Mucosa of rectum (tissue), 2 donors: ENCODE measurements around the gene RAP1A.
A peak's percentile ranks its signal among the peaks of the same experiment; 100 is the strongest.
"Not testable (repeated sequence)": the region's sequence is repeated elsewhere in the genome, so short reads cannot be mapped to it uniquely, and the experiment has no call there.

Source experiments
- H3K27ac ChIP-seq, 2 donors: one replicate each; pipeline ENCODE4 v1.7.0; 2013; ENCODE audit warnings: inconsistent platforms in 2 of 2, low read depth in 2 of 2, low read length in 2 of 2
- H3K27me3 ChIP-seq, 2 donors: one replicate each; pipeline ENCODE4 v1.7.0; 2013; ENCODE audit warnings: low read length in 2 of 2; ENCODE audit not compliant: control insufficient read depth in 2 of 2, insufficient read depth in 2 of 2
- H3K36me3 ChIP-seq, 2 donors: one replicate each; pipeline ENCODE4 v1.7.0; 2013; ENCODE audit warnings: low read length in 2 of 2; ENCODE audit not compliant: control insufficient read depth in 2 of 2, insufficient read depth in 2 of 2
- H3K4me1 ChIP-seq, 2 donors: one replicate each; pipeline ENCODE4 v1.7.0; 2013; ENCODE audit warnings: low read length in 2 of 2, mild to moderate bottlenecking in 1 of 2; ENCODE audit not compliant: control insufficient read depth in 2 of 2, insufficient read depth in 2 of 2
- H3K4me3 ChIP-seq, 2 donors: one replicate each; pipeline ENCODE4 v1.7.0; 2013; ENCODE audit warnings: low read length in 2 of 2
- H3K9ac ChIP-seq, 2 donors: one replicate each; pipeline ENCODE4 v1.7.0; 2013; ENCODE audit warnings: low read length in 2 of 2, low read depth in 1 of 2, mild to moderate bottlenecking in 1 of 2
- H3K9me3 ChIP-seq, 2 donors: one replicate each; pipeline ENCODE4 v1.7.0; 2013; ENCODE audit warnings: low read length in 2 of 2; ENCODE audit not compliant: control insufficient read depth in 2 of 2
- donor health status: healthy.
- donor health status: Normal muscosa, but diverticular disease.

RAP1A gene

DNA sequence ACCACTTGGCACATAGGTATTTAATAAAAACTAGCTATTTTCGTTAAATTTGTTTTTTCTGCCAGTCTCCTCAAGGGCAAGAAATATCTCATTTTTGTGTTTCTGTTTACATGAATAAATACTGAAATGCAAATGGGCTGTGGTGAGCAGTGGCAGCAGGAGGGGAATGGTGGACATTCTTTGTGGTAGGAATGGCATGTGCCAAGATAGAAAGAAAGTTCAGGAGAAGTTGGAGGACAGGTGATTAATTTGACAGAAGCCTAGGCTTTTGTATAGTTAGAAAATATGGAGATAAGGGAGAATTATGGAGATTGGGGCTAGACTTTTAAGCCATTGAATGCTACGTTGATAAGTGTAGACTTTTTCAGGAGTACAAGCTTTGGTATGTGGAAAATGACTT is 8.6 kb downstream of the RAP1A start:
- Histone ChIP-seq H3K9ac (no peak overlapping the region), H3K36me3 (no peaks in the 10 kb centered on the region), H3K27me3 (no peaks in the 10 kb centered on the region), H3K4me3 (no peak overlapping the region), H3K4me1 (peaks cover 0 to 8% of the 10 kb centered on the region in 2 donors), H3K27ac (no peak overlapping the region), H3K9me3 (no peaks in the 10 kb centered on the region)

DNA sequence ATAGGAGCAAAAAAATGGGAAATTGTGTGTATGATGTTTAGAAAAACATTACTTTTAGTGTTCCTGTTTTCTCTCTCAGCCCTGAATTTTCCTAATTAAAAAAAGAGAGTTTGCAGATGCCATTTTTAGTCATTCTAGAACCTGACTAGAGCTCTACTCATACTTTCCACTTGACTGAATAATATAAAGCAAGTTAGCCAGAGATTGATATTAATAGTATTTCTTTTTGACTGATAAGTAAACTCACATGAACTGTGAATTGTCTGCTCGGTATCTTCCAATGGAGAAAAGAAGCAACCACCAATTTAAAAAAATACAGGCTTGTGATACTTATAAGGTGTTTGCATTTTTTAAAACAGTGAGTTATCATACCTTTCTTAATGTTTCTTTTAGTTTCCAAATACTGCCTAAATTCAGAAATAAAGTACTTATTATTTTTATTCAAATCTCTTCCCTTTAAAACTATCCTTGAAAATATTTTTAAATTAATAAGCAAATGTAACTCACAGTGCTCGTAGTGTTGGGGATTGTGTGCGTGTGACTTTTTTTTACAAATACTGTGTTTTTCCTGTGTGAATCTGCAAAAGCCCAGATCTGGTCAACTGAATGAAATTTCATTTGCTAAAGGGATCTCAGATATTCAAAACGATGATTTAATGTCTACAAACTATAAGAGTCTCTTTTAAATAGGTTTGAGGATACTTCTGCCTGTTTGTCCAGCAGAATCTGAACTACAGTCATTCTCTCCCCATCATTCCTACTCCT is 9.8 kb downstream of the RAP1A start:
- no peak overlapping the region for H3K4me3 ChIP-seq
- no peak overlapping the region for H3K27ac ChIP-seq
- no peak overlapping the region for H3K9ac ChIP-seq
- peaks cover 0 to 8% of the 10 kb centered on the region in 2 donors for H3K4me1 ChIP-seq
- no peaks in the 10 kb centered on the region for H3K9me3 ChIP-seq
- no peaks in the 10 kb centered on the region for H3K36me3 ChIP-seq
- H3K27me3 ChIP-seq: no peaks in the 10 kb centered on the region

DNA sequence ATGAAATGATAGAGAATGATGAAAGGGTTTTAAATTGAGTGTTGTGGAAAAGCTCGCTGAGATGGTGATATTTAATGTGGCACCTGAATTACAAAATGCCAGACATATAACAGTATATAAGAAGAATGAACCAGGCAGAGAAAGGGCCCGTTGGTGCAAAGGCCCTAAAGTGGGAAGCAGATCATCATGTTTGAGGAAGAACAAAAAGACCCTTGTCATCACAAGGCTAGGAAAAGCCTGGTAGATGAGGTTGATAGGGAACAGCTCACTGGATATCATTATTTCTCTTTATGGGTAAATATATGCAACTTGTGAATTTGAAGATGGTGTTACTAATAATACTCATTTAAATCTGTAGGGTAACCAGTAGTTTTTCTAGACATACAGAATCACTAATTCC is 11.0 kb downstream of the RAP1A start:
- no peaks in the 10 kb centered on the region for H3K36me3 ChIP-seq

DNA sequence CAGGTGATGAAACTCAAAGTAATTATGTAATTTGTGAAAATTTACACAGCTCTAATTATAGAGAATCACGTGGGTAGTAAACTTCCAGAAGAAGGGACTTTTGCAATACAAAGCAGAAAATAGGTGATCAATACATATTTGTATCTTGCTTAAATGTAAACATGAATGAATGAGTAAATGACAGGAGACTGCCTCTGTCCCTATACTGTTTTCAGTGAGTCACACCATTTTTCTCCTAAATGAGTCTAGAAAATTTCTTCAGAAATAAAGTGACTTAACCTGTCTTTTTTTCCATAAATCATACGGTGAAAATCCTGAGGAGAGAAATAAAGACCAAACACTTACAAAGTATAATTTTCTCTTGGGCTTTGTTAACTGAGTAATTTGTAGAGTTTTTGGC is 11.9 kb downstream of the RAP1A start:
- H3K27ac ChIP-seq: no peak overlapping the region
- H3K4me1 ChIP-seq: peaks cover 2 to 6% of the 10 kb centered on the region in 2 donors
- H3K9ac ChIP-seq: no peak overlapping the region
- no peaks in the 10 kb centered on the region for H3K27me3 ChIP-seq
- no peaks in the 10 kb centered on the region for H3K36me3 ChIP-seq
- no peaks in the 10 kb centered on the region for H3K9me3 ChIP-seq
- no peak overlapping the region for H3K4me3 ChIP-seq

More for the DNA sequence above, 11.0 kb downstream of the RAP1A start:
- no peaks in the 10 kb centered on the region for H3K27me3 ChIP-seq
- H3K4me3 ChIP-seq: no peak overlapping the region
- peaks cover 2 to 10% of the 10 kb centered on the region in 2 donors for H3K4me1 ChIP-seq
- H3K27ac ChIP-seq: no peak overlapping the region
- H3K9me3 ChIP-seq: no peaks in the 10 kb centered on the region
- no peak overlapping the region for H3K9ac ChIP-seq

DNA sequence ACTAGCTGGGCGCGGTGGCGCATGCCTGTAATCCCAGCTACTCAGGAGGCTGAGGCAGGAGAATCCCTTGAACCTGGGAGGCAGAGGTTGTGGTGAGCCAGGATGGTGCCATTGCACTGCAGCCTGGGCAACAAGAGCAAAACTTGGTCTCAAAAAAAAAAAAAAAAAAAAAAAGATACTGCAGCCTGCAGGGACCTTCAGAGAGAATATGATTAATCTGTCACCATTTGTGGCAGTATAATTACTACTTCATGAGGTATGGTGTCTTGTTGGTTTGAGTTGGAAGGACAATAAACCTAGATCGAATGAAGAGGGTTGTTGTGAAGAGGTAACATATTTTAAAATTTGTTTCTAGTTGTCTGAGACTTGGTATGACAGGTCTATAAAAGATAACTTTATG is 13.2 kb downstream of the RAP1A start:
- not testable (repeated sequence) for H3K4me3 ChIP-seq, H3K27me3 ChIP-seq, H3K9ac ChIP-seq, H3K27ac ChIP-seq, H3K9me3 ChIP-seq, H3K36me3 ChIP-seq, H3K4me1 ChIP-seq

DNA sequence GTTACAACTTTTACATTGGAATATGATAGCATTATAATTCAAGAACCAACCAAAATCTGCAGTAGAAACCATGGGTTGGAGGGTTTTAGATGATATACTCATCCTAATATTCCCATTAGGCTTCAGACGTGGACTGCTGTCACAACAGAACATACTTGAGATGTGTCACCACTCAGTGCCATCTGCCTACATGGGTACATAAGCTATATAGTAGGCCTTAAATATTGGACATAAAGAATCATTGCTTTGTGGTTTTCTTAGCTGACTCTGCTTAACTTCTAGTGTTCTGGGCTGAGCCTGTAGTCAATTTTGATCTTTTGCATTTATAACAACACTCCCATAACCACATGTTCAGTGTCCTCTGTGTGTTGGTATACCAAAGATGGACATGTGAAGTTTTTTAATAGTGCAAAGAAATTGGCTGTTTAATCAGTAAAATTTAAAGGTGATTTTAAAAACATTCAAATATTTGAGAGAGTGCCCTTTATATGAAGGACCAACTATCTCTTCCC is 14.2 kb downstream of the RAP1A start:
- Histone ChIP-seq H3K27me3 (no peaks in the 10 kb centered on the region), H3K9me3 (no peaks in the 10 kb centered on the region), H3K36me3 (no peaks in the 10 kb centered on the region), H3K4me1 (peaks cover 7 to 9% of the 10 kb centered on the region in 2 donors), H3K4me3 (no peak overlapping the region), H3K9ac (no peak overlapping the region), H3K27ac (no peak overlapping the region)

DNA sequence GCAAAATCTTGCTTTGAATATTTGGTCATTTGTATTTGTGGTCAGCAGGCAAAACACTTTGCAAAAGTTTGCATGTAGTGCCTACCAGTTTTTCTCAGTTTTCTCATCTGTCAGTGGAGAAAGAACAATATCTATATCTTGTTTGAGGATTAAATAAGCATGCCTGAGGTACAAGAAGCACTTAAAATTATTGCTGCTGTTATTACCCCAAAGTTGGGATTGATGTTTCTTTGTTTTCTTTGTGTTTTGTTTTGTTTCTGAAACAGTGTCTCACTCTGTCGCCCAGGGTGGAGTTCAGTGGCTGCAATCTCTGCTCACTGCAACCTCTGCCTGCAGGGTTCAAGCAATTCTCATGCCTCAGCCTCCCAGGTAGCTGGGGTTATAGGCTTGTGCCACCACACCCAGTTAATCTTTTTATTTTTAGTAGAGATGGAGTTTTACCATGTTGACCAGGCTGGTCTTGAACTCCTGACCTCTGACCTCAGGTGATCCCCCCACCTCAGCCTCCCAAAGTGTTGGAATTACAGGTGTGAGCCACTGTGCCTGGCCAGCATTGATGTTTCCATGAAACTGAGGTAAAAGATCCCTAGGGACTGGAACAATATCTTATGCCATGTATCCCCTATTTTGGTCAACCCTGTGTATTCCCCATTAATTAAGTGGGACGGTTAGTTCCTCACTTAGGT is 15.9 kb downstream of the RAP1A start:
- Histone ChIP-seq H3K27me3 (no peaks in the 10 kb centered on the region), H3K4me3 (no peak overlapping the region), H3K36me3 (no peaks in the 10 kb centered on the region), H3K27ac (no peak overlapping the region), H3K4me1 (peaks cover 11 to 18% of the 10 kb centered on the region in 2 donors), H3K9me3 (no peaks in the 10 kb centered on the region), H3K9ac (no peak overlapping the region)

DNA sequence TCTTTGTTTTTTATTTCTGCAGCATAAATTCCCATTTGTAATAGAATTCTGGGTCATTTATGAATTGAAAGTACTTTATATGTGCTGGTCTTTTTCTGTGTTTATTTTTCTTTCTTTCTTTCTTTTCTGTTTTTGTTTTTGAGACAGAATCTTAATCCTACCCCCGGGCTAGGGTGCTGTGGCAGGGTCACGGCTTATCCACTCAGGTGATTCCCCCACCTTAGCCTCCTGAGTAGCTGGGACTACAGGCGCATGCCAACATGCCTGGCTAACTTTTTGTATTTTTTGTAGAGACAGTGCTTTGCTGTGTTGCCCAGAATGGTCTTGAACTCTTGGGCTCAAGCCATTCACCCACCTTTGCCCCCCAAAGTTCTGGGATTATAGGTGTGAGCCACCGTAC is 18.7 kb downstream of the RAP1A start:
- no peaks in the 10 kb centered on the region for H3K9me3 ChIP-seq
- H3K9ac ChIP-seq: no peak overlapping the region
- H3K27ac ChIP-seq: no peak overlapping the region
- H3K36me3 ChIP-seq: no peaks in the 10 kb centered on the region
- peaks cover 11 to 18% of the 10 kb centered on the region in 2 donors for H3K4me1 ChIP-seq
- no peak overlapping the region for H3K4me3 ChIP-seq
- no peaks in the 10 kb centered on the region for H3K27me3 ChIP-seq

DNA sequence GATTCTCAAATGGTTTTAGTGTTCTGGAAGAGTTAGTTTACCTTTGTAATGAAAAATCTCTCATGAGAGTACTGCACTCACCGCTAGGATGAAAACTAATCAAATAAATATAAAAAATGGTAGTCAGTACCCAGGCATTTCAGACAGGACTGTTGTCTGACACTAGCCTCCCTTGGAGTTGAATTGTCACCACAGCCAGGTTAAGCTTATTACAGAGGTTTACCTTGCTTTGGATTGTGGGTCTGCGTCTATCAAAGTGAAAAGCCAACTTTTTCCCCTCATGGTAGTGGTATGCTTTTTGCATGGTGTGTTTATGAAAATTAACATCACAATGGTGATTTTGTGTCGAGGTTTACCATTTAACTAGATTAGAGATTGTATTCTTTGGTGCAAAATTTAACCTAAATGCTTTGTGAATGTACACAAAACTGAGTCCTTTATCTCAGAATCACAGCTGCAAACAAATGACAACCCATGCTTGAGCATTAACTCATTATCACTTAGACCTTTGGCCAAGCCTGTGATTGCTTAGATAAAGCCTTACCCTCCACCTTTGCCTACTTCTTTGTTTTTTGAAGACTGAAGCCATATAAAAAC is 20.1 kb downstream of the RAP1A start:
- H3K27me3 ChIP-seq: no peaks in the 10 kb centered on the region
- no peak overlapping the region for H3K27ac ChIP-seq
- peak overlapping the region in 1 of 2 donors; percentile 41 for H3K4me3 ChIP-seq
- no peaks in the 10 kb centered on the region for H3K9me3 ChIP-seq
- H3K4me1 ChIP-seq: peaks cover 11 to 18% of the 10 kb centered on the region in 2 donors
- no peak overlapping the region for H3K9ac ChIP-seq
- no peaks in the 10 kb centered on the region for H3K36me3 ChIP-seq

DNA sequence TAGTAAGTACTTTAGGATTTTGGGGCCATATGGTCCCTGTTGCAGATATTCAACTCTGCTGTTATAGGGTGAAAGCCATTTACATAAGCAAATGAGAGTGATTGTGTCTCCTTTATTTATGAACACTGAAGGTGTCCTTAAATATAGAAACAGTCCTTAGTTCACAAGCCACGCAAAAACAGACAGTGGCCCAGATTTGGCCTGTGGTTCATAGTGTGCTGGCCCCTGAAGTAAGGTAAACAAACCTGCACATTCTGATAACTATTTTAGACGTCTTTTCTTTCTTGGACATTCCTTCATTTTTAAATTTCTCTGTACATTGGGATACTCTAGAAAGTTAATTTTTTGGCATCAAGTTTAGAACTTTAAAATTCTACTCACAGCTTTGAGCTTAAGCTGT is 23.5 kb downstream of the RAP1A start:
- no peaks in the 10 kb centered on the region for H3K27me3 ChIP-seq
- no peak overlapping the region for H3K9ac ChIP-seq
- no peaks in the 10 kb centered on the region for H3K36me3 ChIP-seq
- H3K9me3 ChIP-seq: no peaks in the 10 kb centered on the region
- H3K27ac ChIP-seq: no peak overlapping the region
- no peak overlapping the region for H3K4me3 ChIP-seq
- peaks cover 9 to 12% of the 10 kb centered on the region in 2 donors for H3K4me1 ChIP-seq
